CD8-positive, alpha-beta memory T cell (primary cell): Measurements from ENCODE around the gene MACF1. TPM values are rescaled to one million over a fixed set of nuclear protein-coding genes. Genes with fewer than 3 reads are reported as not detected.
A peak's percentile ranks its signal among the peaks of the same experiment; 100 is the strongest.

ENCODE experiments used
- CTCF ChIA-PET: fragments of 350-600 bp; sonication (Branson Sonifier 250); formaldehyde crosslinking; loops from one replicate; lab custom pipeline; 2021; ENCODE audit warnings: antibody characterized with exemption; lab: Charles Lee
- POLR2A ChIA-PET: fragments of 350-600 bp; sonication (Branson Sonifier 250); formaldehyde crosslinking; loops from one replicate; lab custom pipeline; 2021; ENCODE audit warnings: antibody characterized with exemption; lab: Charles Lee
- DNase-seq, 5 donors: peaks; one replicate each; pipeline versions ENCODE4 v3.0.0 to v3.0.0-alpha.2; 2020 to 2022; ENCODE audit warnings: mixed read lengths in 1 of 5
- H3K27ac ChIP-seq: one replicate; pipeline ENCODE4 v1.7.0; 2013; ENCODE audit warnings: low read depth, mild to moderate bottlenecking, low read length, moderate library complexity
- H3K27me3 ChIP-seq: 2 replicates; pipeline ENCODE4 v1.7.0; 2013; ENCODE audit warnings: low read length, mild to moderate bottlenecking; ENCODE audit not compliant: insufficient read depth, poor library complexity, severe bottlenecking
- H3K36me3 ChIP-seq: 2 replicates; pipeline ENCODE4 v1.7.0; 2013; ENCODE audit warnings: mild to moderate bottlenecking, low read length, moderate library complexity; ENCODE audit not compliant: insufficient read depth
- H3K4me1 ChIP-seq: 2 replicates; pipeline ENCODE4 v1.7.0; 2013; ENCODE audit warnings: mild to moderate bottlenecking, low read length, moderate library complexity; ENCODE audit not compliant: insufficient read depth
- H3K4me3 ChIP-seq: 2 replicates; pipeline ENCODE4 v1.7.0; 2013; ENCODE audit warnings: mild to moderate bottlenecking, low read length
- H3K9me3 ChIP-seq: 2 replicates; pipeline ENCODE4 v1.7.0; 2013; ENCODE audit warnings: mild to moderate bottlenecking, low read length
- H3K27ac Mint-ChIP-seq, 8 donors: one replicate each; pipeline ENCODE4 v1.8.0; 2020 to 2021; ENCODE audit warnings: mixed read lengths in 8 of 8, mild to moderate bottlenecking in 6 of 8, inconsistent platforms in 3 of 8, moderate library complexity in 3 of 8
- H3K27me3 Mint-ChIP-seq, 2 donors: one replicate each; pipeline ENCODE4 v1.8.0; 2020 to 2021; ENCODE audit warnings: mixed read lengths in 2 of 2, mild to moderate bottlenecking in 1 of 2, moderate library complexity in 1 of 2
- H3K36me3 Mint-ChIP-seq, 3 donors: one replicate each; pipeline ENCODE4 v1.8.0; 2020 to 2021; ENCODE audit warnings: mixed read lengths in 3 of 3, inconsistent platforms in 1 of 3, mild to moderate bottlenecking in 1 of 3
- H3K4me1 Mint-ChIP-seq, 3 donors: one replicate each; pipeline ENCODE4 v1.8.0; 2020 to 2021; ENCODE audit warnings: mixed read lengths in 3 of 3, inconsistent platforms in 1 of 3, mild to moderate bottlenecking in 1 of 3
- H3K4me3 Mint-ChIP-seq, 7 donors: one replicate each; pipeline ENCODE4 v1.8.0; 2020 to 2021; ENCODE audit warnings: mixed read lengths in 7 of 7, mild to moderate bottlenecking in 6 of 7, moderate library complexity in 4 of 7, inconsistent platforms in 2 of 7
- H3K9me3 Mint-ChIP-seq, 5 donors: one replicate each; pipeline ENCODE4 v1.8.0; 2020 to 2022; ENCODE audit warnings: mixed read lengths in 5 of 5, mild to moderate bottlenecking in 3 of 5, moderate library complexity in 2 of 5, inconsistent platforms in 1 of 5
- polyA plus RNA-seq: library from polyadenylated mRNA; unstranded; fragments of 300-500 nt; fragmentation: Illumina TruSeq; gene quantifications from one replicate; pipeline ENCODE4 v1.2.3, GENCODE V29; 2021
- total RNA-seq, 2 experiments: library from RNA; stranded (reverse); gene quantifications; one replicate each; pipeline ENCODE4 v1.2.3, GENCODE V29; 2021

The MACF1 gene
- total and polyA plus RNA-seq, 3 experiments from 2014 or later = 87.6 to 154 (median 151) TPM

DNA sequence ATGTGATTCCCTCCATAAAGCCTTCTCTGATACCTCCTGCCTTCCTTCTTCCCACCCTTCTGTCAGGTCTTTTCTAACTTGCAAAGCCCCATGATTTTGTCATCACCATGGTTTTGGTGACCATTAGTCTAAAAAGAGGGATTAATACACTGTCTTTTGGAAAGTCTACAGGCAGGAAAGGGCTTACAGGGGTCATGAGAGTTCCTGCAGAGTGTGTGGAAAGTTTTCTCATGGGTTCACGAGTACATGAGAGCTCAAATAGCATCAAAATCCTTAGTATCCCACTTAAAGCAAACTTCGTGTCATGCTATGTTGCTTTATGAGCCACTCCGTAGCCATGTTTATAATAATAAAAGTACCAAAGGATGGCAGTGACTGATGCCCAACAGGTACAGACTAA is 200.4 kb downstream of the MACF1 start:
- no peaks in the 10 kb centered on the region for H3K27me3 ChIP-seq
- H3K4me1 ChIP-seq = peaks cover 16% of the 10 kb centered on the region
- H3K27ac ChIP-seq = no peak overlapping the region
- no peaks in the 10 kb centered on the region for H3K9me3 ChIP-seq
- CTCF ChIA-PET = interaction anchor here (1.2 kb wide), 1 partner anchor 10 kb away, joined by 3 read pairs; no protein-coding TSS in a partner anchor
- DNase-seq = no peak
- H3K4me3 ChIP-seq = no peak overlapping the region
- H3K4me3 Mint-ChIP-seq = peak overlapping the region in 1 of 7 donors; percentile 45
- H3K27ac Mint-ChIP-seq = peak overlapping the region in 5 of 8 donors; percentile 44 to 76 (median 69)
- H3K36me3 Mint-ChIP-seq = peaks cover 0 to 23% (median 11%) of the 10 kb centered on the region in 3 donors
- peaks cover 0 to 1% of the 10 kb centered on the region in 2 donors for H3K27me3 Mint-ChIP-seq
- H3K36me3 ChIP-seq = no peaks in the 10 kb centered on the region
- peaks cover 46 to 54% (median 50%) of the 10 kb centered on the region in 3 donors for H3K4me1 Mint-ChIP-seq
- POLR2A ChIA-PET = no interaction called here
- H3K9me3 Mint-ChIP-seq = no peaks in the 10 kb centered on the region

DNA sequence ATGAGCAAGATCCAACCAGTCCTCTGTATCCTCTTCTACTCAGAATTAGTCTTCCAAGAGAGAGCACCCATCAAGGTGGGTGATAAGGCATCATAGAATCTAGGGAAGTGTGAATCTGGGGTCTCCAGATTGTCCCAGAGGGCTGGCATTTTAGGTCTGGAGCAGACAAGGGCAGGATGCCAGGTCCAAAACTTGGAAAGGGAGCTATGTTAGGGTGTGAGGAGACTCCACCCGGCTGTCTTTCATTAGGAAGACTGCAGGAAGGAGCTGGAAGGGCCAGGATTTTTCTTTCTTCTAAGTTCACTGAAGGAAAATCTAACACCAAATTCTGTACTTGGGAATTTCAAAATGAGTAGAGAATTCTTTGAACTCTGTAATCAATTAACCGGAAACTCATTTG is 200.9 kb downstream of the MACF1 start:
- no peak for DNase-seq
- H3K4me1 ChIP-seq = peaks cover 20% of the 10 kb centered on the region
- no peaks in the 10 kb centered on the region for H3K9me3 ChIP-seq
- Mint-ChIP-seq H3K27ac (peak overlapping the region in 7 of 8 donors; percentile 12 to 76 (median 37)), H3K4me1 (peaks cover 49 to 57% (median 52%) of the 10 kb centered on the region in 3 donors), H3K9me3 (no peaks in the 10 kb centered on the region), H3K36me3 (peaks cover 0 to 25% (median 11%) of the 10 kb centered on the region in 3 donors), H3K27me3 (peaks cover 0 to 1% of the 10 kb centered on the region in 2 donors), H3K4me3 (peak overlapping the region in 1 of 7 donors; percentile 45)
- ChIA-PET CTCF (interaction anchor here (1.2 kb wide), 1 partner anchor 11 kb away, joined by 3 read pairs; no protein-coding TSS in a partner anchor), POLR2A (no interaction called here)
- H3K27ac ChIP-seq = no peak overlapping the region
- H3K27me3 ChIP-seq = no peaks in the 10 kb centered on the region
- no peak overlapping the region for H3K4me3 ChIP-seq
- no peaks in the 10 kb centered on the region for H3K36me3 ChIP-seq

DNA sequence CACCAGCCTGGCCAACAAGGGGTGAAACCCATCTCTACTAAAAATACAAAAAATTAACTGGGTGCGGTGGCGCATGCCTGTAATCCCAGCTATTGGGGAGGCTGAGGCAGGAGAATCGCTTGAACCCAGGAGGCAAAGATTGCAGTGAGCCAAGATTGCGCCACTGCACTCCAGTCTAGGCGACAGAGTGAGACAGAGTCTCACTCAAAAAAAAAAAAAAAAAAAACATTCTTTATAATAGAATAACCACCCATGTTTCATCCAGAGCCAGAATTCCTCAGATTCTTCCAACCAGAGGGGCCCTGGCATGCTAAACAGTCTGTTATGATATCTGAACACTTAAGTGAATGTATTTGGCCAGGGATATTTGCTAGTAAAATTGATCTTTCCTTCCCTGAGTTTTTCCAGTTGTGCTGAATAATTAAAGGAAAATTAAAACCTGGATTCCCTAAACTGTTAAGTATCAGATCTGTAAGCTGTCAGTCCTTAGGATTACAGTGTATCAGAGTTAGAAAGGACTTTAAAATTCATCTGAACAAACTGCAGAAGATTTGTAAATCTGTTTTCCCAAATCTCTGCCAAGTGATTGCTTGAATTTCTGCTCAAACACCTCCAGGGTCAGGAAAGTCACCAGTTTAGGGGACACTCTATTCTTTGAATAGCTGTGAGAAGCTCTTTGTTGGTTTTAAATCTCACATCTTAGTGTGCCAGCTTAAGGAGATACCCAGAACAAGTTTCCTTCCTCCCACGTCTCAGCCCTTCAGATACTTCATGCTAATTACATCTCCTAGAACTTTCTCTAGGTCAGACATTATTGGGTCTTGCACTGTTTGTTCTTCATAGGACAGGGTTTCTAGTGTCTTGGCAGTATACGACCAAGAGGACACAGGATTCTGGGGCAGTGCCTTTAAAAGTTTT is 202.3 kb downstream of the MACF1 start:
- Histone ChIP-seq H3K27me3 (no peaks in the 10 kb centered on the region), H3K27ac (no peak overlapping the region), H3K36me3 (no peaks in the 10 kb centered on the region), H3K4me3 (no peak overlapping the region), H3K4me1 (peaks cover 24% of the 10 kb centered on the region), H3K9me3 (no peaks in the 10 kb centered on the region)
- Mint-ChIP-seq H3K27me3 (peaks cover 0 to 1% of the 10 kb centered on the region in 2 donors), H3K36me3 (peaks cover 0 to 26% (median 12%) of the 10 kb centered on the region in 3 donors), H3K27ac (peak overlapping the region in 7 of 8 donors; percentile 14 to 91 (median 53)), H3K4me3 (peak overlapping the region; percentile 85 to 94 (median 86)), H3K9me3 (no peaks in the 10 kb centered on the region), H3K4me1 (peaks cover 60 to 71% (median 65%) of the 10 kb centered on the region in 3 donors)
- POLR2A ChIA-PET = no interaction called here
- no peak for DNase-seq
- CTCF ChIA-PET = interaction anchor here (1.0 kb wide), 1 partner anchor 20 kb away, joined by 4 read pairs; no protein-coding TSS in a partner anchor

DNA sequence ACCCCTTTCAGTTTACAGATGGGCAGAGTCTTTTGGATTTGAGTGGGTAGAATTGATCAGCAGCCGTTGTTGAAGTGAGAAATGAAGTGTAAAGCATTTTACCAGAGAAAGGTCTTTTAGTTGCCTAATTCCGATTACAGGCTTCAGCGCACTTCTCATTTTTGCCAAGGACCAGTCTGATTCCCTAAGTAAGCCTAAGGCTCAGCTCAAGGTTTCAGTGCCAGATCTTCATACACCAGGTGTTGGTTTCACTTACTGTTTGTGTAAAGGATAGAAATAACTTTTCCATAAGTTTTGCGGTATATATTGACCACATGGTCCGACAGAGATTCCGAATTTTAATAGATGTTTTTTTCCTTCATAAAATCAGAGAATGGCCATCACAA is 203.0 kb downstream of the MACF1 start:
- no peaks in the 10 kb centered on the region for H3K27me3 ChIP-seq
- H3K9me3 ChIP-seq = no peaks in the 10 kb centered on the region
- H3K27me3 Mint-ChIP-seq = peaks cover 0 to 1% of the 10 kb centered on the region in 2 donors
- H3K27ac Mint-ChIP-seq = peak overlapping the region; percentile 31 to 91 (median 80)
- no peaks in the 10 kb centered on the region for H3K36me3 ChIP-seq
- H3K4me1 ChIP-seq = peaks cover 24% of the 10 kb centered on the region
- H3K9me3 Mint-ChIP-seq = no peaks in the 10 kb centered on the region
- H3K4me3 ChIP-seq = no peak overlapping the region
- POLR2A ChIA-PET = no interaction called here
- H3K4me3 Mint-ChIP-seq = peak overlapping the region; percentile 85 to 94 (median 86)
- H3K27ac ChIP-seq = no peak overlapping the region
- H3K4me1 Mint-ChIP-seq = peaks cover 62 to 74% (median 70%) of the 10 kb centered on the region in 3 donors
- DNase-seq = no peak
- CTCF ChIA-PET = interaction anchor here (1.0 kb wide), 1 partner anchor 20 kb away, joined by 4 read pairs; no protein-coding TSS in a partner anchor
- peaks cover 0 to 30% (median 10%) of the 10 kb centered on the region in 3 donors for H3K36me3 Mint-ChIP-seq

DNA sequence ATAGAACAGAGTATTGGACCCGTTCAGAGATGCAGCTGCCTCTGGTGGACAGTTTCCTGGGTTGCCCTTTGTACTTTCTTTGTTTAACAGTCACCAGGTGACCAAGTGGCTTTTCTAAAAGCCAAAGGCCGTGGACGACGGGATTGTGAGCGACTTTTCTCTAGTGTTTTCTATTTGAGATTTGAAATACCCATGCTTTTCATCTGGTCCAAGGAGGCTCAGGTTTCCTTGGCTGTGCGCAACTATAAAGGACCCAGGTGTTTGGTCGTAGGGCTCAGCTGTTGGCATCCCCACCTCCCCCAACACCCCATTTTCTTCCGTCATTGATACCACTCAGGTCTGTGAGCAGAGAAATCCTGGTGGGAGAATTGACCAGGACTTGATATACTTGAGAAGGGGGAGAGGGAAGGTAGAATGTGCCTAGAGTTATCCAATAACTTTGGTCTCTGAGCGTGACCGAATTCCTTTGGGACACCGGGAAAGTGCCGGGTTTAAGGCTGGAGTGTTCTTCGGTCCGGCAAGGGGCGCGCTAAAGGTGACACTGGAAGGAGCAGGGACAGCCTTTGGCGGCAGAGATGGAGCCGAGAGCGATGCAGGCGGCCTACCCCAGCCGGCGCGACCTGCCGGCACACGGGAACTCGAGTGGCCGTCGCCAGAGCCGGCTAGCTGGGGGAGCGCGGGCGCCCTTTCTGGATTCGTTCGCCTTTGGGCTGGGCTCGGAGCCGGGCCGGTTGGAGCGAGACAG is 203.6 kb downstream of the MACF1 start:
- Mint-ChIP-seq H3K4me3 (peak overlapping the region; percentile 85 to 94 (median 86)), H3K27ac (peak overlapping the region; percentile 31 to 91 (median 80)), H3K9me3 (no peaks in the 10 kb centered on the region), H3K27me3 (no peaks in the 10 kb centered on the region), H3K4me1 (peaks cover 58 to 74% (median 69%) of the 10 kb centered on the region in 3 donors), H3K36me3 (peaks cover 0 to 31% (median 7%) of the 10 kb centered on the region in 3 donors)
- Histone ChIP-seq H3K36me3 (no peaks in the 10 kb centered on the region), H3K27me3 (no peaks in the 10 kb centered on the region), H3K27ac (peak overlapping the region; percentile 38), H3K4me3 (peak overlapping the region; percentile 56), H3K9me3 (no peaks in the 10 kb centered on the region), H3K4me1 (peaks cover 24% of the 10 kb centered on the region)
- CTCF ChIA-PET = interaction anchor here (1.0 to 3.2 kb wide), 2 partner anchors 8 to 21 kb away, joined by 4 to 23 read pairs; no protein-coding TSS in a partner anchor
- POLR2A ChIA-PET = no interaction called here
- DNase-seq = no peak

DNA sequence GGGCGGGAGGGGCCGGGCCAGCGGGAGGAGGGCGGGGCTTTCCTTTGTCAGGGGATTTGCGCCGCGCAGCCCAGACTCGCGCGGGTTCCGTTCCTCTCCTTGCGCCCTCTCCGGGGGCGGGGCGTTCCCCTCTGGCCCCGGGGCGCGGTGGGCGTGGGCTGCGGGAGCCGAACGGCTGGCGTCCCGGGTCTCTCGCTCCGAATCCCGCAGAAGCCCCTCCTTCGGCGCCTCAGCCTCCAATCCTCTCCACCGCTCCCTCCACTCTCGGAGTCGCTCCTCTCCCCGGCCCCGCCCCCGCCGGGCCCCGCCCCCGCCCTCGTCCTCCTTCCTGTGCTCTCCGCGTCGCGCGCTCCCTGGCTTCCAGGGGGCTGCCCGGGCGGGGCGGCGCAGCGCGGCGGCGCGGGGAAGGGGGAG is 204.2 kb downstream of the MACF1 start:
- Histone ChIP-seq H3K27ac (peak overlapping the region; percentile 38), H3K27me3 (no peaks in the 10 kb centered on the region), H3K4me3 (peak overlapping the region; percentile 56), H3K4me1 (peaks cover 24% of the 10 kb centered on the region), H3K36me3 (no peaks in the 10 kb centered on the region), H3K9me3 (no peaks in the 10 kb centered on the region)
- H3K4me1 Mint-ChIP-seq = peaks cover 55 to 70% (median 69%) of the 10 kb centered on the region in 3 donors
- DNase-seq = peak; percentile 74 to 86 (median 82)
- H3K36me3 Mint-ChIP-seq = peaks cover 0 to 28% (median 5%) of the 10 kb centered on the region in 3 donors
- no peaks in the 10 kb centered on the region for H3K9me3 Mint-ChIP-seq
- no peak overlapping the region for H3K27ac Mint-ChIP-seq
- H3K4me3 Mint-ChIP-seq = peak overlapping the region; percentile 50 to 94 (median 85)
- ChIA-PET POLR2A (no interaction called here), CTCF (interaction anchor here (1.4 to 3.2 kb wide), 2 partner anchors 9 to 225 kb away, joined by 4 to 23 read pairs; no protein-coding TSS in a partner anchor)
- no peaks in the 10 kb centered on the region for H3K27me3 Mint-ChIP-seq

DNA sequence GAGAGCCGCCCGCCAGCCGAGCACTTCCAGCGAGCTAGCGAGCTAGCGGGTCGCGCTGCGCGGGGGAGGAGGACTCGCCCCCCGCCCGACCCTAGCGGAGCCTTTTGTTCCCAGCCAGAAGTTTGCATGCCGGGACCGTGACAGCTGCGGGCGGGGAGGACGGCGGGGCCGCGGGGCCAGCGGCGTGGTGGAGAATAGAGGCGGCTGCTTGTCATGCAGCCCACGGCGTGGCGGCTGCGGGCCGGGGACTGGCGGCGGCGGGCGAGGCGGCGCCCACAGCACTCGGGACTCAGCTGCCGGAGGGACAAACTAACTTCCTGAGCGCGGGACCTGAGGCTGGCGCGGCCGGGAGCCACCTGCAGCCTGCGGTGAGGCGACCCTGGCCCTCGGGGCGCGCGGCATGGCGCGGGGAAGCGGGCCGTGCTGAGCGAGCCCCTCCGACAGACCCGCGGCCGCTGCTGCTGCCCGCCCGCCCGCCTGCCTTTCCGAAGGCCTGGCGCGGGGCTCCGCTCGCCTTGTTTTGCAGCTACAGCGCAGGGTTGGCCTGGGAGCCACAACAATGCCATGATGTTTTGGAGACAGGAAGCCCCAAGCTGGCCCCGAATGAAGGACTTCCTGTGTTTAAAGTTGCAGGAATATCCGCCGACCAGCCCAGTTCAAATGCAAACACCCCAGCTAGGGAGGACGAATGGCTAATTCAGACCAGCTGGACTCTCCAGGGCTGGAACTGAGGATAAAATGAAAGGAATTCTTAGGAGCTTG is 204.7 kb downstream of the MACF1 start:
- peak overlapping the region in 6 of 8 donors; percentile 26 to 79 (median 36) for H3K27ac Mint-ChIP-seq
- CTCF ChIA-PET = interaction anchor here (1.0 to 3.2 kb wide), 7 partner anchors 9 to 226 kb away, joined by 3 to 23 read pairs (median 8); no protein-coding TSS in a partner anchor
- H3K27me3 ChIP-seq = no peaks in the 10 kb centered on the region
- no peak overlapping the region for H3K27ac ChIP-seq
- peaks cover 60 to 76% (median 71%) of the 10 kb centered on the region in 3 donors for H3K4me1 Mint-ChIP-seq
- H3K9me3 Mint-ChIP-seq = no peaks in the 10 kb centered on the region
- peak in 1 of 5 donors; percentile 25 for DNase-seq
- H3K4me1 ChIP-seq = peaks cover 28% of the 10 kb centered on the region
- H3K36me3 ChIP-seq = no peaks in the 10 kb centered on the region
- POLR2A ChIA-PET = no interaction called here
- H3K4me3 Mint-ChIP-seq = peak overlapping the region; percentile 68 to 90 (median 85)
- peak overlapping the region; percentile 37 for H3K4me3 ChIP-seq
- H3K9me3 ChIP-seq = no peaks in the 10 kb centered on the region
- peaks cover 0 to 33% (median 5%) of the 10 kb centered on the region in 3 donors for H3K36me3 Mint-ChIP-seq
- no peaks in the 10 kb centered on the region for H3K27me3 Mint-ChIP-seq
